Muscle layer of duodenum (tissue), 2 donors: Measurements from ENCODE around the gene ANGPTL8.

Experiments used
- H3K27ac ChIP-seq: one replicate; pipeline ENCODE4 v1.7.0; 2013; ENCODE audit warnings: mild to moderate bottlenecking, low read length
- H3K27me3 ChIP-seq: one replicate; pipeline ENCODE4 v1.7.0; 2013; ENCODE audit warnings: low read depth, mild to moderate bottlenecking, control low read depth, low read length
- H3K36me3 ChIP-seq, 2 donors: one replicate each; pipeline ENCODE4 v1.7.0; 2013; ENCODE audit warnings: low read length in 2 of 2, control low read depth in 1 of 2, mild to moderate bottlenecking in 1 of 2; ENCODE audit not compliant: insufficient read depth in 2 of 2, control insufficient read depth in 1 of 2
- H3K4me1 ChIP-seq, 2 donors: one replicate each; pipeline ENCODE4 v1.7.0; 2013; ENCODE audit warnings: low read length in 2 of 2, mild to moderate bottlenecking in 2 of 2, control low read depth in 1 of 2, moderate library complexity in 1 of 2; ENCODE audit not compliant: insufficient read depth in 2 of 2, control insufficient read depth in 1 of 2
- H3K4me3 ChIP-seq, 2 donors: one replicate each; pipeline ENCODE4 v1.7.0; 2013; ENCODE audit warnings: low read length in 2 of 2, low read depth in 1 of 2, mild to moderate bottlenecking in 1 of 2
- H3K9me3 ChIP-seq, 2 donors: one replicate each; pipeline ENCODE4 v1.7.0; 2013; ENCODE audit warnings: low read length in 2 of 2, control low read depth in 1 of 2, mild to moderate bottlenecking in 1 of 2; ENCODE audit not compliant: control insufficient read depth in 1 of 2
- donor health status: healthy.

The ANGPTL8 gene

GRCh38 chr19:11265177-11265784 is 25.9 kb downstream of the ANGPTL8 start:
- H3K27ac ChIP-seq = peak overlapping the region; percentile 76
- no peak overlapping the region for H3K4me3 ChIP-seq
- peaks cover 0 to 21% of the 10 kb centered on the region in 2 donors for H3K4me1 ChIP-seq
- H3K36me3 ChIP-seq = no peaks in the 10 kb centered on the region
- H3K9me3 ChIP-seq = no peaks in the 10 kb centered on the region
- H3K27me3 ChIP-seq = no peaks in the 10 kb centered on the region

GRCh38 chr19:11265785-11266236 is 26.4 kb downstream of the ANGPTL8 start:
- no peak overlapping the region for H3K4me3 ChIP-seq
- H3K27ac ChIP-seq = peak overlapping the region; percentile 76
- peaks cover 0 to 21% of the 10 kb centered on the region in 2 donors for H3K4me1 ChIP-seq
- H3K36me3 ChIP-seq = no peaks in the 10 kb centered on the region
- no peaks in the 10 kb centered on the region for H3K9me3 ChIP-seq
- H3K27me3 ChIP-seq = no peaks in the 10 kb centered on the region

- H3K27me3 ChIP-seq = no peaks in the 10 kb centered on the region
- H3K4me3 ChIP-seq = no peak overlapping the region
- no peaks in the 10 kb centered on the region for H3K36me3 ChIP-seq
- no peaks in the 10 kb centered on the region for H3K9me3 ChIP-seq
- no peak overlapping the region for H3K27ac ChIP-seq
- H3K4me1 ChIP-seq = peaks cover 0 to 21% of the 10 kb centered on the region in 2 donors
Measured at GRCh38 chr19:11267316-11268085, 28.1 kb downstream of the ANGPTL8 start.

- Histone ChIP-seq H3K4me3 (no peak overlapping the region), H3K27me3 (no peaks in the 10 kb centered on the region), H3K9me3 (no peaks in the 10 kb centered on the region), H3K27ac (peak overlapping the region; percentile 29), H3K36me3 (no peaks in the 10 kb centered on the region), H3K4me1 (peaks cover 0 to 15% of the 10 kb centered on the region in 2 donors)
Measured at GRCh38 chr19:11268783-11269267, 29.4 kb downstream of the ANGPTL8 start.

GRCh38 chr19:11269408-11269807 is 30.0 kb downstream of the ANGPTL8 start:
- Histone ChIP-seq H3K36me3 (no peaks in the 10 kb centered on the region), H3K4me1 (peaks cover 0 to 16% of the 10 kb centered on the region in 2 donors), H3K4me3 (no peak overlapping the region), H3K27me3 (no peaks in the 10 kb centered on the region), H3K9me3 (no peaks in the 10 kb centered on the region), H3K27ac (peak overlapping the region; percentile 29)

GRCh38 chr19:11273296-11273695 is 33.9 kb downstream of the ANGPTL8 start:
- Histone ChIP-seq H3K27ac (no peak overlapping the region), H3K36me3 (no peaks in the 10 kb centered on the region), H3K9me3 (no peaks in the 10 kb centered on the region), H3K27me3 (no peaks in the 10 kb centered on the region), H3K4me1 (peaks cover 0 to 19% of the 10 kb centered on the region in 2 donors), H3K4me3 (no peak overlapping the region)

- Histone ChIP-seq H3K27ac (no peak overlapping the region), H3K36me3 (no peaks in the 10 kb centered on the region), H3K9me3 (no peaks in the 10 kb centered on the region), H3K4me3 (no peak overlapping the region), H3K4me1 (peaks cover 0 to 14% of the 10 kb centered on the region in 2 donors), H3K27me3 (no peaks in the 10 kb centered on the region)
Measured at GRCh38 chr19:11273989-11274388, 34.6 kb downstream of the ANGPTL8 start.

GRCh38 chr19:11274533-11275086 is 35.2 kb downstream of the ANGPTL8 start:
- H3K9me3 ChIP-seq = no peaks in the 10 kb centered on the region

GRCh38 chr19:11278670-11279069 is 39.3 kb downstream of the ANGPTL8 start:
- no peaks in the 10 kb centered on the region for H3K27me3 ChIP-seq
- H3K4me3 ChIP-seq = no peak overlapping the region
- no peaks in the 10 kb centered on the region for H3K9me3 ChIP-seq
- no peak overlapping the region for H3K27ac ChIP-seq
- peaks cover 0 to 4% of the 10 kb centered on the region in 2 donors for H3K4me1 ChIP-seq
- no peaks in the 10 kb centered on the region for H3K36me3 ChIP-seq

More at GRCh38 chr19:11274533-11275086, 35.2 kb downstream of the ANGPTL8 start:
- Histone ChIP-seq H3K36me3 (no peaks in the 10 kb centered on the region), H3K27me3 (no peaks in the 10 kb centered on the region), H3K4me3 (no peak overlapping the region), H3K27ac (no peak overlapping the region), H3K4me1 (peaks cover 0 to 8% of the 10 kb centered on the region in 2 donors)

GRCh38 chr19:11279505-11280236 is 40.3 kb downstream of the ANGPTL8 start:
- Histone ChIP-seq H3K27ac (no peak overlapping the region), H3K4me3 (no peak overlapping the region), H3K27me3 (no peaks in the 10 kb centered on the region), H3K36me3 (no peaks in the 10 kb centered on the region), H3K4me1 (peaks cover 0 to under 1% of the 10 kb centered on the region in 2 donors), H3K9me3 (no peaks in the 10 kb centered on the region)
